RWPE2 (cell line): Measurements from ENCODE around the gene OR10AD1.
"Not testable (repeated sequence)": the region's sequence is repeated elsewhere in the genome, so short reads cannot be mapped to it uniquely, and the experiment has no call there.

ENCODE experiments used
- ATAC-seq: fragments of 200-7000 bp; cut with Tn5 transposase; 3 replicates; pipeline ENCODE4 v1.9.1; 2021; ENCODE audit warnings: low read depth
- DNase-seq: peaks from one replicate; pipeline ENCODE4 v3.0.0-alpha.2; 2020; ENCODE audit warnings: low spot score
- H3K27ac ChIP-seq: fragments of 450-650 bp; 2 replicates; pipeline ENCODE4 v1.5.1; 2017; ENCODE audit warnings: mild to moderate bottlenecking; ENCODE audit not compliant: poor library complexity, severe bottlenecking
- H3K27me3 ChIP-seq: fragments of 250-450 bp; sonication (Bioruptor Pico); 2 replicates; pipeline ENCODE4 v1.5.1; 2021; ENCODE audit warnings: mild to moderate bottlenecking, moderate library complexity; ENCODE audit not compliant: insufficient read depth, poor library complexity, severe bottlenecking
- H3K36me3 ChIP-seq: fragments of 250-450 bp; sonication (Bioruptor Pico); 2 replicates; pipeline ENCODE4 v1.5.1; 2020; ENCODE audit warnings: low read depth, mild to moderate bottlenecking, moderate library complexity
- H3K4me1 ChIP-seq: fragments of 250-450 bp; sonication (Bioruptor Pico); 2 replicates; pipeline ENCODE4 v1.5.1; 2021; ENCODE audit warnings: mild to moderate bottlenecking, moderate library complexity; ENCODE audit not compliant: insufficient read depth, poor library complexity, severe bottlenecking
- H3K4me3 ChIP-seq: fragments of 250-450 bp; sonication (Bioruptor Pico); 2 replicates; pipeline ENCODE4 v1.5.1; 2021; ENCODE audit warnings: mild to moderate bottlenecking, moderate library complexity; ENCODE audit not compliant: severe bottlenecking
- H3K9me3 ChIP-seq: fragments of 250-450 bp; sonication (Bioruptor Pico); 2 replicates; pipeline ENCODE4 v1.5.1; 2021; ENCODE audit warnings: mild to moderate bottlenecking, moderate library complexity; ENCODE audit not compliant: severe bottlenecking
- TF ChIP-seq, protein P1 (sequence below): fragments of 450-650 bp; IDR thresholded peaks from one replicate; pipeline ENCODE4 v1.5.1; 2017; ENCODE audit warnings: mild to moderate bottlenecking, moderate library complexity; ENCODE audit not compliant: poor library complexity, severe bottlenecking

The OR10AD1 gene

DNA sequence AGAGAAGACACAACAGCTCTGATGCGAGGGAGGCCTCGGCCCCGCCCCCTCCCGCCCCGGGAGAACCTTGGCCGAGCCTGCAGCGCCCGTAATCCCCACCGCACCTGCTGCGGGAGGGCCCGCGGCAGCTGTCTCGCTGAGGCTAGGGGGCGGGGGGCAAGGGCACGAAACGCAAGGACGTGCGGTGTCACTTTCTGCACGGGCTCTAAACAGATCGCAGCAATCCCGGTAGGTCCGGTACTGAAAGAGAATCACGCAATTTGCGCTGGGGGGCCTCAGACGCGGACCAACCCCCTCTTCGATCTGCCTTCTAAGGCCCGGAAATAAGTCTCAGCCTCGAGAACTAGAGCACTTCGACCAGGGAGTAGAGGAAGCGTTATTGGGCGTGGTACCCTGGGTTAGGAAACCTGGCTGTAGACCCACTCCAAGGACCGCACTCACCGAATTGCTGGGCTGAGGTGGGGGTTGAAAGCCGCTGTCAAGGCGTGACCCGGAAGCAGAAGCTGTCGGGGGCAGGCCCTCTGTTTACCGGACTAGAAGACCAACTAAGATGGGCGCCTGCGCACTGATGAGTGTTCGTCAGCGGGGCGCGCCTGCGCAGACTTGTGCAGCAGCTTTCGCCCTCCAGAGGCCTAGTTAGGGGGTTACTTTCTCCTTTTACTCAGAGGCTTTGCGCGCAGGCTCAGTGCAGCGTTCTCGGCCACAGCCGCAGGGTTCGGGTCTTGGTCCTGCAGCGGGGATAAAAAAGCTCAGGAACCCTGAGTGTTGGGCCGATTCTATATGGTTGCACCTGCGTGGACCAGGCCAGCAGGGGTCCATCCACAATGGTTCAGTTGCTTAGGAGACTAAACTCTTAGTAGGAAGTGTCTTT lies 45.8 kb downstream of the OR10AD1 start, which contains the start of gene ASB8:
Gene ASB8 (minus strand): TSS at position 498 of the 871 bp plus-strand sequence. CDS start 4,019 bp downstream, outside the sequence.
- Histone ChIP-seq H3K4me1 (peaks cover 5% of the 10 kb centered on the region), H3K4me3 (peak within 1 kb of the TSS; percentile 71), H3K36me3 (peaks cover 19% of the 10 kb centered on the region), H3K9me3 (no peaks in the 10 kb centered on the region), H3K27ac (no peak within 1 kb of the TSS), H3K27me3 (no peaks in the 10 kb centered on the region)
- DNase-seq (peak; percentile 96), ATAC-seq (peak; percentile 91)
- TF ChIP-seq, protein P1, sequence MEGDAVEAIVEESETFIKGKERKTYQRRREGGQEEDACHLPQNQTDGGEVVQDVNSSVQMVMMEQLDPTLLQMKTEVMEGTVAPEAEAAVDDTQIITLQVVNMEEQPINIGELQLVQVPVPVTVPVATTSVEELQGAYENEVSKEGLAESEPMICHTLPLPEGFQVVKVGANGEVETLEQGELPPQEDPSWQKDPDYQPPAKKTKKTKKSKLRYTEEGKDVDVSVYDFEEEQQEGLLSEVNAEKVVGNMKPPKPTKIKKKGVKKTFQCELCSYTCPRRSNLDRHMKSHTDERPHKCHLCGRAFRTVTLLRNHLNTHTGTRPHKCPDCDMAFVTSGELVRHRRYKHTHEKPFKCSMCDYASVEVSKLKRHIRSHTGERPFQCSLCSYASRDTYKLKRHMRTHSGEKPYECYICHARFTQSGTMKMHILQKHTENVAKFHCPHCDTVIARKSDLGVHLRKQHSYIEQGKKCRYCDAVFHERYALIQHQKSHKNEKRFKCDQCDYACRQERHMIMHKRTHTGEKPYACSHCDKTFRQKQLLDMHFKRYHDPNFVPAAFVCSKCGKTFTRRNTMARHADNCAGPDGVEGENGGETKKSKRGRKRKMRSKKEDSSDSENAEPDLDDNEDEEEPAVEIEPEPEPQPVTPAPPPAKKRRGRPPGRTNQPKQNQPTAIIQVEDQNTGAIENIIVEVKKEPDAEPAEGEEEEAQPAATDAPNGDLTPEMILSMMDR = peak; percentile 54

DNA sequence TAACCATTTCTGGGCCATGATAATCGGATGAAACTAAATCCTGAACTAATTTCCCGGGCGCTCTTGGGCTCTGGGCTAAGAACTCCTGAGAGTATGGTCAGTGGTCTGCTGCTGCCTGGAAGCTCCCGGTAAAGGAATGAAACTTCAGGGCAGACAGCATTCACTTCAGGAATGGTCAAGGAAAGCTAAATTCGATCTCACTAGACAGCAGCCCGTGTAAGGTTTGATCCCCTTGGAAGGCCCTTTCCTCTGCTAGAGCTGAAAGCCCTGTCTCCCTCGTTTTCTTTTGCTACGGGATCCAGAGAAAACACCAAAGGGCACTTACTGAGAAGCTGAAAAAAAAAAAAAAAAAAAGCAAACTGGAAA lies 46.5 kb downstream of the OR10AD1 start:
- Histone ChIP-seq H3K27ac (no peak overlapping the region), H3K4me3 (peak overlapping the region; percentile 71), H3K36me3 (peaks cover 22% of the 10 kb centered on the region), H3K27me3 (no peaks in the 10 kb centered on the region), H3K9me3 (no peaks in the 10 kb centered on the region), H3K4me1 (peaks cover 5% of the 10 kb centered on the region)
- TF ChIP-seq, protein P1 = no peak
- ATAC-seq (no peak), DNase-seq (no peak)

DNA sequence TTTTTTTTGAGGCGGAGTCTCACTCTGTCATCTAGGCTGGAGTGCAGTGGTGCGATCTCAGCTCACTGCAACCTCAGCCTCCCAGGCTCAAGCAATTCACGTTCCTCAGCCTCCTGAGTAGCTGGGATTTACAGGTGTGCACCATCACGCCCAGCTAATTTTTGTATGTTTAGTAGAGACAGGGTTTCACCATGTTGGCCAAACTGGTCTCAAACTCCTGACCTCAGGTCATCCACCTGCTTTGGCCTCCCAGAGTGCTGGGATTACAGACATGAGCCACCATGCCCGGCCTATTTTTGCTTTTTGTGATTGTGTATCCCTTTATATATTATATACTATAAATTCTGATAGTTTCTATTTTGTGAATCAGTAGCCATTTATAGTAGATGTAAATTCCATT lies 47.3 kb downstream of the OR10AD1 start:
- H3K27me3 ChIP-seq, H3K4me3 ChIP-seq, H3K9me3 ChIP-seq, DNase-seq, H3K4me1 ChIP-seq, H3K27ac ChIP-seq, ATAC-seq: not testable (repeated sequence)
- peaks cover 30% of the 10 kb centered on the region for H3K36me3 ChIP-seq
